Spinal cord (tissue), 10 donors: ENCODE measurements around the gene EXOSC9. TPM values are rescaled to one million over a fixed set of nuclear protein-coding genes. Genes with fewer than 3 reads are reported as not detected.
A peak's percentile ranks its signal among the peaks of the same experiment; 100 is the strongest.

Source experiments
- DNase-seq, 6 donors: peaks; one replicate each; pipeline versions ENCODE4 v3.0.0 to v3.0.0-alpha.2; 2013 to 2015; ENCODE audit warnings: low spot score in 6 of 6, low read depth in 4 of 6
- H3K27ac ChIP-seq: one replicate; pipeline ENCODE4 v1.5.1; 2013; ENCODE audit warnings: low read depth, low read length, control low read depth
- H3K27me3 ChIP-seq: one replicate; pipeline ENCODE4 v1.6.1; 2013; ENCODE audit warnings: low read length; ENCODE audit not compliant: control insufficient read depth, insufficient read depth
- H3K36me3 ChIP-seq: one replicate; pipeline ENCODE4 v1.6.1; 2013; ENCODE audit warnings: low read length; ENCODE audit not compliant: control insufficient read depth, insufficient read depth
- H3K4me1 ChIP-seq: one replicate; pipeline ENCODE4 v1.6.1; 2013; ENCODE audit warnings: low read length; ENCODE audit not compliant: control insufficient read depth, insufficient read depth
- H3K4me3 ChIP-seq: one replicate; pipeline ENCODE4 v1.5.1; 2013; ENCODE audit warnings: low read depth, low read length, control low read depth
- H3K9me3 ChIP-seq: one replicate; pipeline ENCODE4 v1.6.1; 2013; ENCODE audit warnings: low read length; ENCODE audit not compliant: control insufficient read depth, insufficient read depth
- WGBS: methylation state at CpG from one replicate; pipeline ENCODE4 v1.1.5; 2013; ENCODE audit warnings: missing lambda C conversion rate; ENCODE audit not compliant: insufficient coverage; 5-methylcytosine and 5-hydroxymethylcytosine counted together
- polyA plus RNA-seq, 2 donors: library from polyadenylated mRNA; unstranded; fragments of 120-200 nt; gene quantifications; one replicate each; pipeline ENCODE4 v1.2.1, GENCODE V29; 2013; ENCODE audit not compliant: insufficient read length in 2 of 2
- total RNA-seq, 2 donors: library from RNA; depleted of rRNA in 1 of 2; stranded (reverse); fragments of 120-200 nt in 1 of 2; fragments of >200 nt in 1 of 2; gene quantifications; one replicate each; pipeline versions ENCODE4 v1.2.3 to v1.2.4, GENCODE V29; 2013 to 2014
- donor health status: healthy.

Gene EXOSC9
- total and polyA plus RNA-seq, 4 donors = 27.4 to 34.1 (median 31.7) TPM

DNA sequence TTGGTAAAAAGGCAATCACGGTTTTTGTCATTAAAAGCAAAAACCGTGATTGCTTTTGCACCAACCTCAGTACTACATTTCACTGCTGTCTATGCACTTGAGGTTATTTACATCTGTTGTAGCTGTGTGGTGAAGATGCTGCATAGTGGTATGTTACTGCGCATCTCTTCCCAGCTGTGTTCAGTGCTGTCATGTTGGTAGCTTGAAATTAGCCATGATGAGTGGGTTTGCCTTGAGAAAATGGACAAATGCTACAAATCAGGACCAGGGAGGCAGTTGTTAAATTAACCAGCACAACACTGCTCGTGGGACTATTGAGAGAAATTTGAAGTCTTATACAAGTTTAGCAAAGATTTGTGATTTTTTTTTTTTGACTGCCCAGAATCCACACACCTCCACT lies 34.0 kb upstream of the EXOSC9 start:
- Histone ChIP-seq H3K36me3 (no peaks in the 10 kb centered on the region), H3K4me3 (no peak overlapping the region), H3K4me1 (peaks cover 9% of the 10 kb centered on the region), H3K27me3 (peaks cover 48% of the 10 kb centered on the region), H3K27ac (no peak overlapping the region), H3K9me3 (no peaks in the 10 kb centered on the region)
- WGBS = 92% methylated on average over 1 of the region's 4 CpGs
- DNase-seq = no peak

- H3K4me3 ChIP-seq = no peak overlapping the region
- no peaks in the 10 kb centered on the region for H3K36me3 ChIP-seq
- no peak for DNase-seq
- no peaks in the 10 kb centered on the region for H3K9me3 ChIP-seq
- peaks cover 36% of the 10 kb centered on the region for H3K27me3 ChIP-seq
- no peak overlapping the region for H3K27ac ChIP-seq
- WGBS = 93% methylated on average over 2 of the region's 2 CpGs
- peaks cover 8% of the 10 kb centered on the region for H3K4me1 ChIP-seq
Observed at GRCh38 chr4:121769341-121769740, 31.8 kb upstream of the EXOSC9 start.

DNA sequence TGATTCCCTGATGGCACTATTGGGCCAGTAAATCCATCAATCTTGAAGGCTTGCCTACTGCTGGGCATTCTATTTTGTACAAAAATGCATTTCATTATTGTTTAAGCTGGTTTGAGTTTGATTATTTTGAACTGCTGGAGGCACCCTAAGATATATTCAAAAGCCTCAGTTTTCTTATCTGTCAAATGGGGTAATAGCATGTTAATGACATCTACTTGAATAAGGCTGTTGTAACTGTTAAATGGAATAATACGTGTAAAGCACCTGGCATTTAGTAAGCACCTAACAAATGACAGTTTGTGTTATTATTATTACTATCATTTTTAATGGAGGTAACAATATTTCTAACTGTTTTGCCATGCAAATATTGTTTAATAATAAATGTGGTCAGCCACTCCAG lies 29.3 kb upstream of the EXOSC9 start:
- no CpG with 5 or more reads among the region's 1 CpG for WGBS
- Histone ChIP-seq H3K36me3 (no peaks in the 10 kb centered on the region), H3K4me3 (no peak overlapping the region), H3K27ac (no peak overlapping the region), H3K9me3 (no peaks in the 10 kb centered on the region), H3K27me3 (peaks cover 12% of the 10 kb centered on the region), H3K4me1 (no peaks in the 10 kb centered on the region)
- no peak for DNase-seq

DNA sequence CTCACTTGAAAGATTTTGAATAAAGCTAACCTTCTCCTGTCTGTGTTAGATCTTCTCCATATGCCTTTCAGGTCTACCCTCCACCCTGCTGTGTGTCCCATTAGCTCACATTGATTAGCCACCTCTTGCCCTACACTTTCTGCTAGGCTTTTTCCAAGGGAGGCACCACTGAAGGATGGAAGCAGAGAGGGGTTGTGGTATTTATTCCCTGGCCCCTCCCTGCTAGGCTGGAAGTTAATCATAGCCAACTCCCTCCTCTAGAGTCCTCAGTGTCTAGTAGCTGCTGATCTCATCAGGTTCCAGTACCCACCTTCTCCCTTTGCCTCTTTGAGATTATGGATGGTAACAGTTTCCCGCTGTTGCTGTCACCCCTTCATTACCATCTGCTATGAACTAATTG lies 27.2 kb upstream of the EXOSC9 start:
- Histone ChIP-seq H3K27ac (no peak overlapping the region), H3K27me3 (peaks cover 3% of the 10 kb centered on the region), H3K9me3 (no peaks in the 10 kb centered on the region), H3K36me3 (no peaks in the 10 kb centered on the region), H3K4me3 (no peak overlapping the region), H3K4me1 (no peaks in the 10 kb centered on the region)
- WGBS = no CpG with 5 or more reads among the region's 1 CpG
- no peak for DNase-seq

GRCh38 chr4:121776610-121777401 lies 24.3 kb upstream of the EXOSC9 start:
- WGBS = 90% methylated on average over 2 of the region's 6 CpGs
- Histone ChIP-seq H3K36me3 (no peaks in the 10 kb centered on the region), H3K4me3 (no peak overlapping the region), H3K4me1 (no peaks in the 10 kb centered on the region), H3K9me3 (no peaks in the 10 kb centered on the region), H3K27ac (no peak overlapping the region), H3K27me3 (no peaks in the 10 kb centered on the region)
- no peak for DNase-seq

DNA sequence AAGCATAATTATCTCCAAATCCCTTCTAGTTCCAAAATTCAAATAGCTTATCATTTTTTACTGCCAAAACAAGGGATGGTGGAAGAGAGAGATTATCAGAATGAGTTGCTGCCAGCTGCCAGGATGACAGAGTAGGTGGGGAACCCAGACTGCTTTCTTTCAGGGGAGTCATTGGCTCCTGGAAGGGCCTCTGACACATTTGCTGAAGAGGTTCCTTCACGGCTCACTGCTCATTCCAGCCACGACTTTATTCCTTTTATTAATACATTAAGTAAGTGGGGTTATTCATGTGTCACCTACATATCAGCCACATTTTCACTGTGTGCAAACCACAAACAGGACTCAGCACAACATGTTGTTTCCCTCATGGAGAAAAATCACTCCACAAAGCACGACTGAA lies 23.5 kb upstream of the EXOSC9 start:
- no peak overlapping the region for H3K4me3 ChIP-seq
- H3K4me1 ChIP-seq = no peaks in the 10 kb centered on the region
- no peaks in the 10 kb centered on the region for H3K36me3 ChIP-seq
- H3K9me3 ChIP-seq = no peaks in the 10 kb centered on the region
- no peak overlapping the region for H3K27ac ChIP-seq
- no peak for DNase-seq
- 27% methylated on average over 1 of the region's 3 CpGs for WGBS
- no peaks in the 10 kb centered on the region for H3K27me3 ChIP-seq

GRCh38 chr4:121778991-121779628 lies 22.0 kb upstream of the EXOSC9 start:
- H3K4me3 ChIP-seq = no peak overlapping the region
- H3K36me3 ChIP-seq = no peaks in the 10 kb centered on the region
- H3K4me1 ChIP-seq = no peaks in the 10 kb centered on the region
- H3K27me3 ChIP-seq = no peaks in the 10 kb centered on the region
- H3K9me3 ChIP-seq = no peaks in the 10 kb centered on the region
- DNase-seq = no peak
- no CpG with 5 or more reads among the region's 8 CpGs for WGBS
- no peak overlapping the region for H3K27ac ChIP-seq

- Histone ChIP-seq H3K27me3 (no peaks in the 10 kb centered on the region), H3K27ac (no peak overlapping the region), H3K9me3 (no peaks in the 10 kb centered on the region), H3K4me1 (no peaks in the 10 kb centered on the region), H3K36me3 (no peaks in the 10 kb centered on the region), H3K4me3 (no peak overlapping the region)
- no CpG with 5 or more reads among the region's 1 CpG for WGBS
- no peak for DNase-seq
Observed at GRCh38 chr4:121783210-121783609, 17.9 kb upstream of the EXOSC9 start.

DNA sequence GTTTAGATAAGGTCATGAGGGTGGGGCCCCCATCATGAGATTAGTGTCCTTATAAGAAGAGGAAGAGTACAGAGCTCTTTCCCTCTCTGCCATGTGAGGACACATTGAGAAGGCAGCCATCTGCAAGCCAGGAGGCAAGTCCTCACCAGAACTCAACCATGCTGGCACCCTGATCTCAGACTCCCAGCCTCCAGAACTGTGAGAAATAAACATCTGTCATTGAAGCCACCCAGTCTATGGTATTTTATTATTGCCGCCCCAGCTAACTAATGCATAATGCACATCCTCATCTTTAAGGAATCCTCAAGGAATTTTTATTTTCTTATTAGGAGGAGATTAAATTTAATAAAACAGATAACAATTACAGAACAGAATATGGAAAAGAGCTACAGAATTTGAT lies 16.7 kb upstream of the EXOSC9 start:
- no peak for DNase-seq
- Histone ChIP-seq H3K36me3 (no peaks in the 10 kb centered on the region), H3K4me1 (no peaks in the 10 kb centered on the region), H3K27me3 (no peaks in the 10 kb centered on the region), H3K9me3 (no peaks in the 10 kb centered on the region), H3K27ac (no peak overlapping the region), H3K4me3 (no peak overlapping the region)
- no CpG with 5 or more reads among the region's 1 CpG for WGBS

DNA sequence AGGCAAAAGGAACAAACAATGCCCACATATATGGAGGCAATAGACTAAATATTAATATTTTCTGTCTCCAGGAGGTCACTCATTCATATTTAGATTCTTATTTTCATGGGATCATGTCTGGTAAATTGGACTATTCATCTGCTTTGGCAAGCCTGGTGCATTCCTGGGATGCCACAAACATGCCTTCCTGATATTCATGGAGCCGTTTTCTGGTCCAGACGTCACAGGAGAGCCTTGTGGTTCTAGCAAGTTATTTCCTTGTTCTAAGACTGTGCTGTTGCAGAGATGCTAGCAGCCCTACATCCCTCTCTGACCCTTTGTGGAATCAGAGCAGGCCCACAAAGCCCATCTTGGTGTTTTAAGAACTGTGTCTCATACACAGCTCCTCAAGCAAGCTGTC lies 16.1 kb upstream of the EXOSC9 start:
- no peak overlapping the region for H3K4me3 ChIP-seq
- H3K36me3 ChIP-seq = no peaks in the 10 kb centered on the region
- DNase-seq = peak in 1 of 6 donors; percentile 15
- no peaks in the 10 kb centered on the region for H3K27me3 ChIP-seq
- no peaks in the 10 kb centered on the region for H3K4me1 ChIP-seq
- 87% methylated on average over 2 of the region's 2 CpGs for WGBS
- no peaks in the 10 kb centered on the region for H3K9me3 ChIP-seq
- peak overlapping the region; percentile 63 for H3K27ac ChIP-seq
